Mesenchymal stem cell (in vitro differentiated cells and primary cell): Measurements from ENCODE around the gene VPS9D1.

Experiments used
- DNase-seq: peaks from one replicate; pipeline ENCODE4 v3.0.0-alpha.2; 2013
- H2AFZ ChIP-seq: one replicate; pipeline ENCODE4 v1.6.1; 2013; ENCODE audit warnings: low read depth, mild to moderate bottlenecking, control low read depth, inconsistent platforms, low read length, moderate library complexity
- H2AK5ac ChIP-seq: 2 replicates; pipeline ENCODE4 v1.6.1; 2013; ENCODE audit warnings: low read length, moderate library complexity, mild to moderate bottlenecking, inconsistent platforms; ENCODE audit not compliant: severe bottlenecking
- H2BK120ac ChIP-seq: one replicate; pipeline ENCODE4 v1.6.1; 2013; ENCODE audit warnings: low read depth, mild to moderate bottlenecking, inconsistent platforms, low read length, moderate library complexity
- H2BK12ac ChIP-seq, 2 experiments: one replicate each; pipeline ENCODE4 v1.6.1; 2013; ENCODE audit warnings: inconsistent platforms in 2 of 2, low read length in 2 of 2, mild to moderate bottlenecking in 2 of 2, moderate library complexity in 2 of 2, control low read depth in 1 of 2
- H2BK15ac ChIP-seq: one replicate; pipeline ENCODE4 v1.6.1; 2013; ENCODE audit warnings: mild to moderate bottlenecking, low read depth, inconsistent platforms; ENCODE audit not compliant: poor library complexity, severe bottlenecking
- H2BK5ac ChIP-seq: 2 replicates; pipeline ENCODE4 v1.6.1; 2013; ENCODE audit warnings: low read depth, mild to moderate bottlenecking, low read length, control low read depth, inconsistent platforms; ENCODE audit not compliant: poor library complexity, severe bottlenecking
- H3K14ac ChIP-seq, 2 experiments: one replicate each; pipeline ENCODE4 v1.6.1; 2013; ENCODE audit warnings: inconsistent platforms in 2 of 2, low read length in 2 of 2, control low read depth in 1 of 2, mild to moderate bottlenecking in 1 of 2, moderate library complexity in 1 of 2
- H3K18ac ChIP-seq, 2 experiments: one replicate each; pipeline ENCODE4 v1.6.1; 2013; ENCODE audit warnings: inconsistent platforms in 2 of 2, low read length in 2 of 2, control low read depth in 1 of 2, low read depth in 1 of 2, mild to moderate bottlenecking in 1 of 2
- H3K23ac ChIP-seq, 2 experiments: one replicate each; pipeline ENCODE4 v1.6.1; 2013; ENCODE audit warnings: inconsistent platforms in 2 of 2, low read length in 2 of 2, mild to moderate bottlenecking in 2 of 2, moderate library complexity in 2 of 2, control low read depth in 1 of 2
- H3K27ac ChIP-seq: 2 replicates; pipeline ENCODE4 v1.5.1; 2013; ENCODE audit warnings: mild to moderate bottlenecking, moderate library complexity, low read length, control low read depth, inconsistent platforms; ENCODE audit not compliant: poor library complexity, severe bottlenecking
- H3K27me3 ChIP-seq, 2 experiments: 2 replicates each; pipeline versions ENCODE4 v1.6.1 to v1.7.0; 2013; ENCODE audit warnings: low read length in 2 of 2, mild to moderate bottlenecking in 2 of 2, moderate library complexity in 2 of 2, control low read depth in 1 of 2, inconsistent platforms in 1 of 2; ENCODE audit not compliant: control insufficient read depth in 1 of 2, insufficient read depth in 1 of 2
- H3K36me3 ChIP-seq, 2 experiments: 2 replicates each; pipeline versions ENCODE4 v1.6.1 to v1.7.0; 2013; ENCODE audit warnings: low read length in 2 of 2, control low read depth in 1 of 2, inconsistent platforms in 1 of 2, low read depth in 1 of 2, mild to moderate bottlenecking in 1 of 2; ENCODE audit not compliant: insufficient read depth in 2 of 2, control insufficient read depth in 1 of 2
- H3K4ac ChIP-seq, 2 experiments: one replicate each; pipeline ENCODE4 v1.6.1; 2013; ENCODE audit warnings: inconsistent platforms in 2 of 2, low read length in 2 of 2, mild to moderate bottlenecking in 2 of 2, moderate library complexity in 2 of 2, control low read depth in 1 of 2, low read depth in 1 of 2
- H3K4me1 ChIP-seq: 2 replicates; pipeline ENCODE4 v1.6.1; 2013; ENCODE audit warnings: low read depth, low read length, control low read depth; ENCODE audit not compliant: control insufficient read depth, insufficient read depth
- H3K4me2 ChIP-seq: 2 replicates; pipeline ENCODE4 v1.6.1; 2013; ENCODE audit warnings: low read length, mild to moderate bottlenecking, inconsistent platforms; ENCODE audit not compliant: poor library complexity, severe bottlenecking
- H3K4me3 ChIP-seq, 2 experiments: 2 replicates each; pipeline versions ENCODE4 v1.5.1 to v1.7.0; 2013; ENCODE audit warnings: low read length in 2 of 2, mild to moderate bottlenecking in 2 of 2, control low read depth in 1 of 2, low read depth in 1 of 2; ENCODE audit not compliant: insufficient read depth in 1 of 2
- H3K79me1 ChIP-seq: replicated peaks from 2 replicates; pipeline ENCODE4 v1.6.1; 2013; ENCODE audit warnings: mild to moderate bottlenecking, control low read depth, low read length, inconsistent platforms; ENCODE audit not compliant: poor library complexity, severe bottlenecking
- H3K9ac ChIP-seq: 2 replicates; pipeline ENCODE4 v1.7.0; 2013; ENCODE audit warnings: mild to moderate bottlenecking, low read length, moderate library complexity
- H3K9me3 ChIP-seq: 2 replicates; pipeline ENCODE4 v1.7.0; 2013; ENCODE audit warnings: mild to moderate bottlenecking, low read length; ENCODE audit not compliant: control insufficient read depth
- H4K8ac ChIP-seq: one replicate; pipeline ENCODE4 v1.6.1; 2013; ENCODE audit warnings: inconsistent platforms, mild to moderate bottlenecking, low read length, moderate library complexity
- H4K91ac ChIP-seq: one replicate; pipeline ENCODE4 v1.6.1; 2013; ENCODE audit warnings: mild to moderate bottlenecking, low read length, inconsistent platforms
- WGBS: methylation state at CpG from one replicate; pipeline ENCODE4 v1.1.7; 2013; ENCODE audit warnings: mixed read lengths; 5-methylcytosine and 5-hydroxymethylcytosine counted together

Gene VPS9D1

GRCh38 chr16:89687092-89687940 lies 33.4 kb downstream of the VPS9D1 start:
- Histone ChIP-seq H3K79me1 (peaks cover 28% of the 10 kb centered on the region), H3K4me3 (peak overlapping the region; percentile 86 to 94), H3K9me3 (no peaks in the 10 kb centered on the region), H4K8ac (peak overlapping the region; percentile 27), H3K27me3 (no peaks in the 10 kb centered on the region), H2BK12ac (peak overlapping the region in 1 of 2 experiments; percentile 21), H3K23ac (peak overlapping the region in 1 of 2 experiments; percentile 54), H2BK5ac (peak overlapping the region; percentile 98), H3K4ac (peak overlapping the region in 1 of 2 experiments; percentile 12), H3K36me3 (peaks cover 36 to 50% of the 10 kb centered on the region in 2 experiments), H4K91ac (peak overlapping the region; percentile 90), H2AFZ (no peak overlapping the region), H2BK120ac (peak overlapping the region; percentile 88), H3K4me1 (peaks cover 22% of the 10 kb centered on the region), H3K27ac (peak overlapping the region; percentile 96), H3K14ac (no peak overlapping the region), H2BK15ac (no peak overlapping the region), H2AK5ac (peak overlapping the region; percentile 71), H3K18ac (peak overlapping the region; percentile 85 to 99), H3K4me2 (peak overlapping the region; percentile 87), H3K9ac (peak overlapping the region; percentile 90)
- 21% methylated on average over 42 of the region's 42 CpGs for WGBS
- peak; percentile 68 for DNase-seq

- Histone ChIP-seq H3K14ac (peak within 1 kb of the TSS in 1 of 2 experiments; percentile 87), H3K4ac (peak within 1 kb of the TSS in 1 of 2 experiments; percentile 93), H2AK5ac (no peak within 1 kb of the TSS), H3K18ac (peak within 1 kb of the TSS; percentile 98 to 99), H3K9ac (peak within 1 kb of the TSS; percentile 90), H2AFZ (peak within 1 kb of the TSS; percentile 90), H3K27me3 (no peaks in the 10 kb centered on the region), H3K4me3 (peak within 1 kb of the TSS; percentile 86 to 94), H2BK120ac (peak within 1 kb of the TSS; percentile 88), H3K23ac (peak within 1 kb of the TSS in 1 of 2 experiments; percentile 54), H3K9me3 (no peaks in the 10 kb centered on the region), H2BK15ac (peak within 1 kb of the TSS; percentile 92), H4K8ac (peak within 1 kb of the TSS; percentile 99), H2BK12ac (no peak within 1 kb of the TSS), H3K27ac (peak within 1 kb of the TSS; percentile 96), H4K91ac (peak within 1 kb of the TSS; percentile 97), H3K4me2 (peak within 1 kb of the TSS; percentile 87), H3K79me1 (peaks cover 23% of the 10 kb centered on the region), H3K4me1 (peaks cover 15% of the 10 kb centered on the region), H3K36me3 (peaks cover 29 to 43% of the 10 kb centered on the region in 2 experiments), H2BK5ac (peak within 1 kb of the TSS; percentile 98)
- 1% methylated on average over 57 of the region's 67 CpGs for WGBS
- peak; percentile 88 for DNase-seq
Observed at GRCh38 chr16:89686520-89687091, 34.1 kb downstream of the VPS9D1 start, which contains the start of gene CDK10. Gene CDK10 (plus strand): TSS chr16:89686689. CDS start chr16:89686711, 22 bp downstream.

DNA sequence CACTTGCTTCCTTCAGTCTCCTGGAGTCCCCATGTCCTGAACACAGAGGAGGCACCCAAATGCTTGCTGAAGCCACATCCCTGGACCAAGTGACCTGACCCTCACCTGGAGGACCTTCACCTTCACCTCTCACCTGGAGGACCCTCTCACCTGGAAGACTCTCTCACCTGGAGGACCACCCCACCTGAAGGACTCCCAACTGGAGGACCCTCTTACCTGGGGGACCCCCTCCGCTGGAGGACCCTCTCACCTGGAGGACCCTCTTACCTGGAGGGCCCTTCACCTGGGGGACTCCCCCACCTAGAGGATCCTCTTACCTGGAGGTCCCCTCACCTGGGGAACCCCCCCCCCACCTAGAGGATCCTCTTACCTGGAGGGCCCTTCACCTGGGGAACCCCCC lies 34.8 kb downstream of the VPS9D1 start:
- H3K23ac ChIP-seq, result no peak overlapping the region
- WGBS, result 100% methylated on average over 1 of the region's 1 CpG

GRCh38 chr16:89678258-89678657 lies 42.4 kb downstream of the VPS9D1 start:
- Histone ChIP-seq H3K4me3 (no peak overlapping the region), H3K4me1 (no peaks in the 10 kb centered on the region), H2BK5ac (no peak overlapping the region), H3K18ac (no peak overlapping the region), H3K36me3 (peaks cover 4 to 16% of the 10 kb centered on the region in 2 experiments), H2AK5ac (no peak overlapping the region), H2BK120ac (no peak overlapping the region), H3K9me3 (peaks cover 7% of the 10 kb centered on the region), H4K8ac (no peak overlapping the region), H2BK15ac (no peak overlapping the region), H2BK12ac (no peak overlapping the region), H3K23ac (no peak overlapping the region), H2AFZ (no peak overlapping the region), H3K4ac (no peak overlapping the region), H3K27ac (no peak overlapping the region), H3K79me1 (peaks cover 2% of the 10 kb centered on the region), H3K4me2 (no peak overlapping the region), H4K91ac (no peak overlapping the region), H3K14ac (no peak overlapping the region), H3K9ac (no peak overlapping the region), H3K27me3 (no peaks in the 10 kb centered on the region)
- 95% methylated on average over 1 of the region's 2 CpGs for WGBS
- DNase-seq, result no peak

More for the DNA sequence above, 34.8 kb downstream of the VPS9D1 start:
- H2BK5ac ChIP-seq, result no peak overlapping the region
- no peaks in the 10 kb centered on the region for H3K9me3 ChIP-seq
- no peak overlapping the region for H3K9ac ChIP-seq
- no peak overlapping the region for H3K14ac ChIP-seq
- H2BK12ac ChIP-seq, result no peak overlapping the region
- peaks cover 14% of the 10 kb centered on the region for H3K4me1 ChIP-seq
- no peak overlapping the region for H3K4me3 ChIP-seq
- no peak overlapping the region for H3K27ac ChIP-seq
- no peak for DNase-seq
- H3K4ac ChIP-seq, result no peak overlapping the region
- H3K36me3 ChIP-seq, result peaks cover 23 to 40% of the 10 kb centered on the region in 2 experiments
- peaks cover 19% of the 10 kb centered on the region for H3K79me1 ChIP-seq
- no peak overlapping the region for H2BK15ac ChIP-seq
- no peak overlapping the region for H4K8ac ChIP-seq
- H2AK5ac ChIP-seq, result no peak overlapping the region
- H3K18ac ChIP-seq, result no peak overlapping the region
- H3K4me2 ChIP-seq, result no peak overlapping the region
- no peaks in the 10 kb centered on the region for H3K27me3 ChIP-seq
- H4K91ac ChIP-seq, result no peak overlapping the region
- H2AFZ ChIP-seq, result no peak overlapping the region
- no peak overlapping the region for H2BK120ac ChIP-seq
